CD4-positive, CD25-positive, alpha-beta regulatory T cell (primary cell): ENCODE measurements around the gene PREX1. TPM values are rescaled to one million over a fixed set of nuclear protein-coding genes. Genes with fewer than 3 reads are reported as not detected.
"Not testable (repeated sequence)": the region's sequence is repeated elsewhere in the genome, so short reads cannot be mapped to it uniquely, and the experiment has no call there.

Experiments used
- ATAC-seq, 2 donors: fragments of 150-1000 bp; cut with Tn5 transposase; one replicate each; pipeline ENCODE4 v1.10.0; 2021; ENCODE audit warnings: low read depth in 2 of 2, moderate number of reproducible peaks in 2 of 2, moderate library complexity in 1 of 2
- DNase-seq, 3 donors: peaks; one replicate each; pipeline versions ENCODE4 v3.0.0 to v3.0.0-alpha.2; 2012 to 2022; ENCODE audit warnings: mixed read lengths in 1 of 3
- H3K27ac ChIP-seq: one replicate; pipeline ENCODE4 v1.7.0; 2013; ENCODE audit warnings: mild to moderate bottlenecking, low read length; ENCODE audit not compliant: insufficient read depth, poor library complexity, severe bottlenecking
- H3K27me3 ChIP-seq: one replicate; pipeline ENCODE4 v1.7.0; 2013; ENCODE audit warnings: low read length; ENCODE audit not compliant: control insufficient read depth, insufficient read depth
- H3K36me3 ChIP-seq: one replicate; pipeline ENCODE4 v1.7.0; 2013; ENCODE audit warnings: mild to moderate bottlenecking, low read length, moderate library complexity; ENCODE audit not compliant: control insufficient read depth, insufficient read depth
- H3K4me1 ChIP-seq: 2 replicates; pipeline ENCODE4 v1.7.0; 2013; ENCODE audit warnings: mild to moderate bottlenecking, low read length; ENCODE audit not compliant: insufficient read depth, control insufficient read depth, poor library complexity, severe bottlenecking
- H3K4me3 ChIP-seq: one replicate; pipeline ENCODE4 v1.7.0; 2013; ENCODE audit warnings: low read depth, mild to moderate bottlenecking, low read length, moderate library complexity
- H3K9me3 ChIP-seq, 2 experiments: 1 replicate in 1 of 2; 2 replicates in 1 of 2; pipeline ENCODE4 v1.7.0; 2013; ENCODE audit warnings: low read length in 2 of 2, mild to moderate bottlenecking in 1 of 2, moderate library complexity in 1 of 2; ENCODE audit not compliant: control insufficient read depth in 2 of 2
- H3K27ac Mint-ChIP-seq, 3 donors: one replicate each; pipeline ENCODE4 v1.8.0; 2020 to 2022; ENCODE audit warnings: mild to moderate bottlenecking in 3 of 3, mixed read lengths in 3 of 3, moderate library complexity in 2 of 3
- H3K27me3 Mint-ChIP-seq: one replicate; pipeline ENCODE4 v1.8.0; 2022; ENCODE audit warnings: mild to moderate bottlenecking, mixed read lengths
- H3K36me3 Mint-ChIP-seq: one replicate; pipeline ENCODE4 v1.8.0; 2020; ENCODE audit warnings: mixed read lengths
- H3K4me1 Mint-ChIP-seq, 4 donors: one replicate each; pipeline ENCODE4 v1.8.0; 2020 to 2022; ENCODE audit warnings: mixed read lengths in 4 of 4, mild to moderate bottlenecking in 1 of 4
- H3K4me3 Mint-ChIP-seq, 4 donors: one replicate each; pipeline ENCODE4 v1.8.0; 2020 to 2022; ENCODE audit warnings: mild to moderate bottlenecking in 4 of 4, mixed read lengths in 4 of 4, moderate library complexity in 3 of 4
- H3K9me3 Mint-ChIP-seq, 7 donors: one replicate each; pipeline ENCODE4 v1.8.0; 2020 to 2022; ENCODE audit warnings: mixed read lengths in 7 of 7, mild to moderate bottlenecking in 3 of 7, moderate library complexity in 2 of 7
- polyA plus RNA-seq, 4 donors: library from polyadenylated mRNA; unstranded; fragments of 300-500 nt; fragmentation: Illumina TruSeq; gene quantifications; one replicate each; pipeline ENCODE4 v1.2.3, GENCODE V29; 2021
- total RNA-seq: library from RNA; stranded (reverse); gene quantifications from one replicate; pipeline ENCODE4 v1.2.3, GENCODE V29; 2022

PREX1 gene
- total and polyA plus RNA-seq, 5 donors from 2014 or later = 40.8 to 264 (median 57.0) TPM

DNA sequence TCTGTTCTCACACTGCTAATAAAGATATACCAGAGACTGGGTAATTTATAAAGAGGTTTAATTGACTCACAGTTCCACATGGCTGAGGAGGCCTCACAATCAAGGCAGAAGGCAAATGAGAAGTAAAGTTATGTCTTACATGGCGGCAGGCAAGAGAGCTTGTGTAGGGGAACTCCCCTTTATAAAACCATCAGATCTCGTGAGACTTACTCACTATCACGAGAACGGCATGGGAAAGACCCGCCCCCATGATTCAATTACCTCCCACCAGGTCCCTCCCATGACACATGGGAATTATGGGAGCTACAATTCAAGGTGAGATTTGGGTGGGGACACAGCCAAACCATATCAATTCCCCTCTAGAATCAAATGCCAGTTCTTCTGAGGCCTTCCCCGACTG is 71.0 kb downstream of the PREX1 start:
- H3K36me3 Mint-ChIP-seq = peaks cover 44% of the 10 kb centered on the region
- not testable (repeated sequence) for H3K9me3 ChIP-seq, ATAC-seq, H3K27me3 ChIP-seq, H3K27ac ChIP-seq, H3K4me3 ChIP-seq, H3K9me3 Mint-ChIP-seq, H3K27me3 Mint-ChIP-seq, DNase-seq
- peaks cover 34 to 99% (median 74%) of the 10 kb centered on the region in 4 donors for H3K4me1 Mint-ChIP-seq
- peak overlapping the region; percentile 74 to 95 (median 78) for H3K27ac Mint-ChIP-seq
- H3K36me3 ChIP-seq = peaks cover 35% of the 10 kb centered on the region
- H3K4me1 ChIP-seq = peaks cover 73% of the 10 kb centered on the region
- peak overlapping the region in 1 of 4 donors; percentile 8 for H3K4me3 Mint-ChIP-seq

DNA sequence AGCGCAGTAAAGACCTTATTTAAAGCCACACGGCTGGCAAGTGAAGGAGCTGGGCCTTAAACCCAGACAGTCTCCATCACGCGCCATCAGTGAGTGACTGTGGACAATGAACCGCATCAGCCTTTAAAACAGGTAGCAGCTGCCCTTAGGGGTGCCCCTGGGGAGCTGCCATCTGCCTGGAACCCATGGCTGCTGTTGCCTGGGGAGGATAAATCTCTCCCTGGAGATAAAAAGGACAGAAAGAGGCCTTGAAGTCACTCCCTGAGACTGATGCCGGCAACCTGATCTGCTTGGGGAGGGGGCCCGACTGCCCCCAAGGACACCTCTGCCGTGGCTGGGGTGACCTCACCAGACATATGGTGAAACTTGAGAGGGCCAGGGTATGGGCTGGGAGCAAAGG is 73.5 kb downstream of the PREX1 start:
- Histone ChIP-seq H3K27me3 (no peaks in the 10 kb centered on the region), H3K27ac (peak overlapping the region; percentile 16), H3K9me3 (peaks cover 4 to 9% of the 10 kb centered on the region in 2 experiments), H3K4me3 (no peak overlapping the region), H3K36me3 (peaks cover 35% of the 10 kb centered on the region), H3K4me1 (peaks cover 66% of the 10 kb centered on the region)
- peaks cover 19 to 98% (median 74%) of the 10 kb centered on the region in 4 donors for H3K4me1 Mint-ChIP-seq
- peaks cover 6% of the 10 kb centered on the region for H3K27me3 Mint-ChIP-seq
- peak overlapping the region in 2 of 3 donors; percentile 78 to 84 for H3K27ac Mint-ChIP-seq
- DNase-seq = no peak
- H3K36me3 Mint-ChIP-seq = peaks cover 44% of the 10 kb centered on the region
- peaks cover 0 to 8% (median 0%) of the 10 kb centered on the region in 7 donors for H3K9me3 Mint-ChIP-seq
- ATAC-seq = no peak
- H3K4me3 Mint-ChIP-seq = no peak overlapping the region

DNA sequence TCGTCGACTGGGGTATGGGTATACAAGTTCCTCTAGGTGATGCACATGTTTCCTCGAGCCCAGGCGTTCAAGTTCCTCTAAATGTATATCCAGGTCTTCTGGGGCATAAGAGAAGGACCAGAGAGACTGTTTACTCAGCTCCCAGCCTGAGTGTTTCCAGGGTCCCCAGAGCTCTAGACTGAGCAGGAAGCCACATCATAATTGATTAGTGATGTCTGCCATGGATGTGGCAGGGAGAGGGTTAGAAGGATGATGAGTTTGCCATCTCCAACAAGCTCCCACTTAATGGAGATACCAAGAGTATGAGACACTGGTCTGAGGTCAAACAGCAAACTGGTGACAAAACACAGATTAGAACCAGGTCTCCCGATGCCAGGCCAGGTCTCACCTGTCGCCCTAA is 74.8 kb downstream of the PREX1 start:
- Histone ChIP-seq H3K36me3 (peaks cover 37% of the 10 kb centered on the region), H3K4me3 (peak overlapping the region; percentile 23), H3K4me1 (peaks cover 67% of the 10 kb centered on the region), H3K9me3 (peaks cover 4 to 9% of the 10 kb centered on the region in 2 experiments), H3K27ac (no peak overlapping the region), H3K27me3 (no peaks in the 10 kb centered on the region)
- ATAC-seq (no peak), DNase-seq (no peak)
- peak overlapping the region; percentile 9 to 76 (median 62) for H3K4me3 Mint-ChIP-seq
- peaks cover 22 to 98% (median 73%) of the 10 kb centered on the region in 4 donors for H3K4me1 Mint-ChIP-seq
- peaks cover 42% of the 10 kb centered on the region for H3K36me3 Mint-ChIP-seq
- H3K27me3 Mint-ChIP-seq = peaks cover 6% of the 10 kb centered on the region
- peak overlapping the region; percentile 78 to 99 (median 80) for H3K27ac Mint-ChIP-seq
- peaks cover 0 to 8% (median 0%) of the 10 kb centered on the region in 7 donors for H3K9me3 Mint-ChIP-seq

DNA sequence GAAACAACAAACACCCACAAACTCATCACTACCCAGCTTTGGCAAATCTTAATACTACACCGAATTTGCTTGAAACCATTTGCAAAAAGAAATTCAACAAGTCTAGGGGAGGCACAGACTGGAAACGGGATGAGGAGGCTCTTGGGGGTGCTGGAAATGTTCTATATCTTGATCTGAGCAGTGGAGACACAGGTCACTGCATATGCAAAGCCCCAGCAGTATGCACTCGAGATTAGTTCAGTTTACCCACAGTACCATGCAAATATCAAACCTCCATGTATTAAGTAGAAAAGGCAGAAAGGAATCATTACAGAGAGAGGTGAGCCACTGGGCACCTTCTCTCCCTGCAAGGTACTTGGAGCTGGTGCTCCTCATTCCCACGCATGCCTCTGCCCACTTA is 75.9 kb downstream of the PREX1 start:
- no peak for DNase-seq
- no peaks in the 10 kb centered on the region for H3K27me3 ChIP-seq
- Mint-ChIP-seq H3K36me3 (peaks cover 34% of the 10 kb centered on the region), H3K9me3 (peaks cover 0 to 8% (median 0%) of the 10 kb centered on the region in 7 donors), H3K4me3 (peak overlapping the region; percentile 10 to 77 (median 72)), H3K4me1 (peaks cover 22 to 90% (median 66%) of the 10 kb centered on the region in 4 donors), H3K27me3 (peaks cover 6% of the 10 kb centered on the region), H3K27ac (peak overlapping the region; percentile 78 to 99 (median 80))
- peaks cover 42% of the 10 kb centered on the region for H3K36me3 ChIP-seq
- peak overlapping the region; percentile 16 for H3K4me3 ChIP-seq
- H3K9me3 ChIP-seq = peaks cover 4 to 9% of the 10 kb centered on the region in 2 experiments
- peak overlapping the region; percentile 56 for H3K27ac ChIP-seq
- peaks cover 64% of the 10 kb centered on the region for H3K4me1 ChIP-seq
- ATAC-seq = no peak

DNA sequence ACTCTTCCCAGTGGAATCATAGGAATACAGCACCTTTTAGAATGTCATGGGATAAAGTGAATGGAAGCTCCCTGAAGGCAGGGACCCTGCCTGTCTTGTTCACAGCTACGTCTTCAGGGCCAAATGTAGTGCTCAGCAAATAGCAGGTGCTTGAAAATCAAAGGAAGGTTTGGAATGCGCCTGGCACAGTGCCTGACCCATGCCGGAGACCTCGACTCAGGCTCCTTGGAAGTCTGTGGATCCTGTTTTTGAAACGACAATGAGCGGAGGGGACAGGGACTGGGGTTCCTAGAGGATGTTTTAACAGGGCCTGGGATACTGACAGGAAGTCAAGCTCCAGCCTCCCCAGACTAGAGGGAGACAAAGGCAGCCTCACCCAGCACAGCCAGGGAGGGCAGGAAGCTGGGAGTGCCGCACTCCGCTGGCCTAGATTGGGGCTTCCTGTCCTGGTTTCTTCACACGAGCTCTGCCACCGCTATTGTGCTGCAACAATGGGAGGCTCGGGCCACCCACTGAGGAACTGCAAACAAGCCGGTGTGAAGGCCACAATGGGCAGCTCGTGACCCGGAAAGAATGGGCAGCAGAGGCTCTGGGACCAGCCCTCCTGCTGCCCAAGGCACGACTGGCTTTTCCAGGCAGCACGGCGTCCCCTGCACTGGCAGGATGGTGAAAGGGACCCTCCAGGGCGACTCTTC is 76.7 kb downstream of the PREX1 start:
- Histone ChIP-seq H3K27me3 (no peaks in the 10 kb centered on the region), H3K4me3 (peak overlapping the region; percentile 16), H3K4me1 (peaks cover 64% of the 10 kb centered on the region), H3K36me3 (peaks cover 40% of the 10 kb centered on the region), H3K27ac (peak overlapping the region; percentile 56), H3K9me3 (peaks cover 4 to 9% of the 10 kb centered on the region in 2 experiments)
- peak overlapping the region; percentile 78 to 99 (median 80) for H3K27ac Mint-ChIP-seq
- H3K27me3 Mint-ChIP-seq = peaks cover 6% of the 10 kb centered on the region
- H3K4me1 Mint-ChIP-seq = peaks cover 22 to 86% (median 62%) of the 10 kb centered on the region in 4 donors
- H3K9me3 Mint-ChIP-seq = peaks cover 0 to 8% (median 0%) of the 10 kb centered on the region in 7 donors
- peak overlapping the region; percentile 10 to 75 (median 72) for H3K4me3 Mint-ChIP-seq
- peak; percentile 69 to 84 for ATAC-seq
- peak in 2 of 3 donors; percentile 28 to 73 for DNase-seq
- H3K36me3 Mint-ChIP-seq = peaks cover 30% of the 10 kb centered on the region

DNA sequence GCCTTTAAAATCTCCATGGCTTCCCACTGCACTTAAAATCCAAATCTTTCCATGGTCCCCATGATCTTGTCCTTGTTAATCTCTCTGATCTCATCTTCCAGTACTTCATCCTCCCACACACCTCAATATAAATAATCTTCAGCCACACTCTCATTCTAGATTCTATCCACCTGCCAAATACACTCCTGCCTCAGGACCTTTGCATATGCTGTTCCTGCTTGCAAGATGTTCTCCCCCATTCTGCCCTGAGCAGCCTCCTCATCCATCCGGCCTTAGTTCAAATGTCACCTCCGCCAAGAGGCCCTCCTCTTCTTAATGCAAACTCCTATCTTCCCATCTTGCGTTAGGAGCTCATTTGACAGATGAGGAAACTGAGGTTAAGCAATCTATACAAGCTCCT is 77.4 kb downstream of the PREX1 start:
- peaks cover 21 to 83% (median 61%) of the 10 kb centered on the region in 4 donors for H3K4me1 Mint-ChIP-seq
- H3K27ac Mint-ChIP-seq = peak overlapping the region; percentile 84 to 95 (median 88)
- H3K4me1 ChIP-seq = peaks cover 64% of the 10 kb centered on the region
- H3K9me3 Mint-ChIP-seq = peaks cover 0 to 5% (median 0%) of the 10 kb centered on the region in 7 donors
- peak overlapping the region in 3 of 4 donors; percentile 3 to 39 (median 33) for H3K4me3 Mint-ChIP-seq
- DNase-seq (no peak), ATAC-seq (no peak)
- H3K27me3 ChIP-seq = no peaks in the 10 kb centered on the region
- H3K27ac ChIP-seq = peak overlapping the region; percentile 56
- no peak overlapping the region for H3K4me3 ChIP-seq
- H3K36me3 Mint-ChIP-seq = peaks cover 27% of the 10 kb centered on the region
- peaks cover 2 to 3% of the 10 kb centered on the region in 2 experiments for H3K9me3 ChIP-seq
- peaks cover 37% of the 10 kb centered on the region for H3K36me3 ChIP-seq
- H3K27me3 Mint-ChIP-seq = peaks cover 6% of the 10 kb centered on the region

DNA sequence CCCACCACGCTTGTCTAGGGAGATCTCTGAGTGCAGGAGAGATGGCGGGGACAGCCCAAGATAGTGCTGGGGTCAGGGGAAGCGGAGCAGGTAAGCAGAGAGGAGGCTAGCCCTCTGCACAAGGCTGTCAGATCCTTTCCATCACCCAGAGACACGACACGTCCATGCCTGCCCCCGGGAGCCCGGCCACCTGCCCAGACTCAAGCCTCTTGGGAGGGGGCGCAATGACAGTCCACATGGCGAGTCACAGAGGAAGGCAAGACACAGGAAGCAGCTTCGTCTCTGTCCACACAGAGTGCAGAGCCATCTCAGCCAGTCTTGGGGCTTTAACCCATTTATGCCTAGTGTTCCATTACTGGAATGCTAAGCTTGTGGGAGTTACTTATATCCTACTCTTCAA is 78.4 kb downstream of the PREX1 start:
- Mint-ChIP-seq H3K27me3 (peaks cover 6% of the 10 kb centered on the region), H3K4me3 (peak overlapping the region in 1 of 4 donors; percentile 65), H3K27ac (peak overlapping the region; percentile 78 to 91 (median 90)), H3K36me3 (peaks cover 25% of the 10 kb centered on the region), H3K9me3 (peaks cover 0 to 2% (median 0%) of the 10 kb centered on the region in 7 donors), H3K4me1 (peaks cover 17 to 75% (median 57%) of the 10 kb centered on the region in 4 donors)
- no peaks in the 10 kb centered on the region for H3K9me3 ChIP-seq
- peak overlapping the region; percentile 6 for H3K27ac ChIP-seq
- no peaks in the 10 kb centered on the region for H3K27me3 ChIP-seq
- peaks cover 40% of the 10 kb centered on the region for H3K36me3 ChIP-seq
- no peak for DNase-seq
- no peak overlapping the region for H3K4me3 ChIP-seq
- peaks cover 62% of the 10 kb centered on the region for H3K4me1 ChIP-seq
- ATAC-seq = no peak
